Left kidney (tissue), 2 donors: Measurements from ENCODE around the gene SRD5A3. TPM values are rescaled to one million over a fixed set of nuclear protein-coding genes. Genes with fewer than 3 reads are reported as not detected.
"Not testable (repeated sequence)": the region's sequence is repeated elsewhere in the genome, so short reads cannot be mapped to it uniquely, and the experiment has no call there.

Source experiments
- DNase-seq: peaks from one replicate; pipeline ENCODE4 v3.0.0-alpha.2; 2013
- polyA plus RNA-seq: library from polyadenylated mRNA; unstranded; fragments of 120-200 nt; gene quantifications from one replicate; pipeline ENCODE4 v1.2.1, GENCODE V29; 2013; ENCODE audit not compliant: insufficient read length

Gene SRD5A3
- polyA plus RNA-seq, 1 donor, result 18.0 TPM

DNA sequence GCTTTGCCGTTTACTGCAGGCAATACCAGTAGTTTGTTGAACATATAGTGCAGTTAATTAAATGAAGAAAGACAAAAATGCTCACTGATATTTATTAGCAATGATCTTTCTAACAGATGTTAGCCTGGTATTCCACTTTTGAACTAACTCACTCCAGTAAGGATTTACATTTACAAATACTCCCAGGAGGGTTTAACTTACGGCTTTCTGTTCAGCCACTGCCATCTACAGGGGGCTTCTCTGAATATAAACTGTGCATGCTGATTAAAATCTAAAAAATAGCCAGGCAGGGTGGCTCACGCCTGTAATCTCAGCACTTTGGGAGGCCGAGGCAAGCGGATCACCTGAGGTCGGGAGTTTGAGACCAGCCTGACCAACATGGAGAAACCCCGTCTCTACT is 2.2 kb upstream of the SRD5A3 start:
- no peak for DNase-seq

DNA sequence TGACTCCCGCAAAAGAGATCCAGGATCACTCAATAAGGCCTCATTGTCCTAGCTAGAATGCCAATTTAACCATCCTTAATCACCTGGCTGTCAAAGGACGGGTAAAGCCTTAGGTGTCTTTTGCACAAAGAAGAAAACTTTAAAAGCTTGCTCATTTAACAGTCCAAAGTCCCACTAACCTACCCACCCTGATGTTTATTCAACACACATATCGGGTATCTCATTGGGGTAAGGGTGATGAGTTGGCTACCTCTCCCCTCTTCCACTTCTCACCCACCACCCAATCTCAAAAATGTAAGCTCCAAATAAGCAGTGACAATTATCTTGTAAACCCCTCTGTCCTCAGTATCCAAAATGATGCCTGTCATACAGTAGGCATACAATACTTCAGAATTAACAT is 988 bp upstream of the SRD5A3 start:
- DNase-seq, result no peak

DNA sequence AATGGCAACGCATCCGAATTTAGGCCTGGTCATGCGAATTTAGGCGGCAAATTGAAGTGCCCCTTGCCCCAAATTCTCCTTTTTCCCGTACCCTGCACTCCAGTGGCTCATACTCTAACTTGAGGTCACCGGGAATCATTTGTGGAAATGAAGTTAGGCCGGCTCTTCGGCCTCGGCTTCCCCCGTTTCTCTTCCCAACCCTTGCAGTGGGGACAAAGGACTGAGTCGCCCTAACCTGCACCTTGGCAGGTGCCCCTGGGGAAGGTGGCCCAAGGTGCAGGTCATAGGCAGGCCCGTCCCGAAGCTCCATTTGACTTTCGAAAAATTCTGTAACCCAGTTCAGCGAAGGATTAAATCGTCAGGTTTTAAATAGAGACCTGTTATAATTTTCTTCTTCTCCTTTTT is 811 bp downstream of the SRD5A3 start:
- DNase-seq, result no peak

DNA sequence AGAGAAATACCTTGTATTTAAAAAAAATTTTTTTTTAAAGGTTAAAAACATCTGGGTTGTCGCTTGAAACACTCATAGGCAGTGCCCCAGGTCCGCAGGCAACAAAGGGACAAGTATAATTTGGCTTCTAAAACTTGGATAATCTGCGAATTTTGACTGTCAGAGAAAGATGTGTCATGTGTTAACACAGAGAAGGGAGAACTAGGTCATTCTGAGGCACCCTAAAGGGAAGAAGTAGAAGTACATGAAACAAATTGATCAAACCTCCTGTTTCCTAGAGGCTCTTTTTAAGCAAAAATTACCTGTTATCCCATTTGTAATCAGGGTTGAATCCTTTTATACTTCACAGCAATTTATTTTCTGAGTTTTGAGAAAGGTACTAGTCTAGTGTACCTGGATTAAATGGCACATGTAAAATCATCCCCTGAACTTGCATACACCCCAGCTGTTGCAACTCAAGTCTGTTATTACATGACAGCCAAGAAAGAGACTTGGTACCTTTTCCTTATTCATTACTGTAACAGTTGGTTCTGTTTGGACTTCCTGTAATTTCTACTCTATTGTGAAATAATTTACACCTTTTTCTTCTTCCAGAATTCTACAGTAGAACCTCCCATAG is 1.7 kb downstream of the SRD5A3 start:
- DNase-seq, result no peak

DNA sequence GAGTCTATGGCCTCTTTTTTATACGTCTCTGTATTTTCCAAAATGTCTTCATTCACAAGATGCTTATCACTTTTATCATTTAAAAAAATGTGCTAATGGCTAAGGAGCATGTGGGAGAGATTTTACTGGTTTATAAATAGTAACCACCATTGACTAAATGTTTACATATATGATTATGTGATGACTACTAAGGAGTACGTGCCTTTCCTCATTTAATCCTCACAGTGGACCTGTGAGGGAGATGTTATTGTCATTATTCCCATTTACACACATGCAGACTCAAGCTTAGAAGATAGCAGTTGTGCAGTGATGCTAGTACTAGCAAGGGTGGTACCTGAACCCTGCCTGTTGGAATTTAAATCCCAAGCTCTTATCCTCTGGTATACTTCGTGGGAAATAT is 2.4 kb downstream of the SRD5A3 start:
- no peak for DNase-seq

DNA sequence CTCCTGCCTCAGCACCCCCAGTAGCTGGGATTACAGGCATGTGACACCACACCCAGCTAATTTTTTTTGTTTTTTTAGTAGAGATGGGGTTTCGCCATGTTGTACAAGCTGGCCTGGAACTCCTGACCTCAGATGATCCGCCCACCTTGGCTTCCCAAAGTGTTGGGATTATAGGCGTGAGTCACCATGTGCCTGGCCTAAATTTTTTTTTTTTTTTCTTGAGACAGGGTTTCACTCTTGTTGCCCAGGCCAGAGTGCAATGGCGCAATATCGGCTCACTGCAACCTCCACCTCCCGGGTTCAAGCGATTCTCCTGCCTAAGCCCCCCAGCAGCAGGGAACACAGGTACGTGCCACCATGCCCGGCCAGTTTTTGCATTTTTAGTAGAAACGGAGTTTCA is 4.8 kb downstream of the SRD5A3 start:
- DNase-seq, result not testable (repeated sequence)

DNA sequence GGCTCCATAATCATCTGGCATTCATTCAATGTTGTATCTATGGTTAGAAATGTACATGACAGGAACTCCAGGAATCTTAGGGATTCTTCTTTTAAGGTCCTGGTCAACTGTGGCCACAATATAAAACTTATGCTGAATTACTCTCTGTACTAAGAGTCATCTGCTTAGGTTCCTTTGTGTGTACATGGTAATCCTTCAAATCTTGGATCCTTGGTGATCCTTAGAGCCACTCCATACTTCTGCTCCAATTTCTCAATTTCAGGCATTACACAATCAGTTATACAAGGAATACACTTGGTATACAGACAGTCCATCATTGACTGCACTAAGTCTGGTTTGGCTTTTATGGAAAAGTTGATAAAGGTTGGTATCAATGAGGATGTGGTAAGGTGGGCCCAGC is 5.8 kb downstream of the SRD5A3 start:
- DNase-seq, result no peak

DNA sequence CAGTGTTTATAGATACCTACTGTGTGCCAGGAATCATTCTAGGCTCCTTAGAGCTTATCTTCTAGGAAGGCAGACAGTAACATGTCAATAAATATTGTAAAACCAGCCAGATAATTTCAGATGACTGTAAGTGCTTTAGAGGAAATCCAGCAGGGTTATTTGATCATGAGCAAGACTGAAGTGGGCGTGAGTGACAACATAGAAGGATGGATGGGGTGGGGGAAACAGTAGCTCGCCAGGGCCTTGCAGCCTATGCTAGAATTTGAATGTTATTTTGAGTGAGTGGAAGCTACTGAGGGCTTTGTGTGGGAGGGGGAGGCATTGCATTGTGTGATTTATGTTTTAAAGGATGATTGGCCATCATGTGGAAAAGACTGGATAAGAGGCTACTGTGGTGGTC is 6.7 kb downstream of the SRD5A3 start:
- no peak for DNase-seq

DNA sequence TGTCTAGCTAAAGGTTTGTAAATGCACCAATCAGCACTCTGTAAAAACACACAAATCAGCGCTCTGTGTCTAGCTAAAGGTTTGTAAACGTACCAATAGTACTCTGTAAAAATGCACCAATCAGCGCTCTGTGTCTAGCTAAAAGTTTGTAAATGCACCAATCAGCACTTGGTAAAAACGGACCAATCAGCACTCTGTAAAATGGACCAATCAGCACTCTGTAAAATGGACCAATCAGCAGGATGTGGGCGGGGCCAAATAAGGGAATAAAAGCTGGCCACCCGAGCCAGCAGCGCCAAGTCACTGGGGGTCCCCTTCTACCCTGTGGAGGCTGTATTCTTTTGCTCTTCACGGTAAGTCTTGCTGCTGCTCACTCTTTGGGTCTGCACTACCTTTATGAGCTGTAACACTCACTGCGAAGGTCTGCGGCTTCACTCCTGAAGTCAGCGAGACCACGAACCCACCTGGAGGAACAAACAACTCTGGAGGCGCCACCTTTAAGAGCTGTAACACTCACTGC is 7.2 kb downstream of the SRD5A3 start:
- not testable (repeated sequence) for DNase-seq

DNA sequence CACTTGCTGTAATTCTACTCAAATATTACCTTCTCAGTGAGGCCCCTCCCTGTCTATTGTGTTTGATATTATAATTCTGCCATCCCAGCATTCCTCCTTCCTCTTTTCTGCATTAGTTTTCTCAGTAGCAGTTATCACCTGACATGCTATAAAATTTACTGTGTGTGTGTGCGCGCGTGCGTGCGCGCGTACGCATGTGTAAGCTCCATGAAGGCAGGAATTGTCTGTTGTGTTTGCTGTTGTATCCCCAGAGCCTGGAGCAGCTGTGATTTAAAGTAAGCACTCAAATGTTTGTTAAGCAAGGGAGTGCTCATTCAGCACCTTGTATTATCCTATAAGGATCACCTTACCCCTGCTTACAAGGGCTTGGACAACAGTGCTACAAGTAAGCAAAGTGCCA is 8.6 kb downstream of the SRD5A3 start:
- DNase-seq, result no peak

DNA sequence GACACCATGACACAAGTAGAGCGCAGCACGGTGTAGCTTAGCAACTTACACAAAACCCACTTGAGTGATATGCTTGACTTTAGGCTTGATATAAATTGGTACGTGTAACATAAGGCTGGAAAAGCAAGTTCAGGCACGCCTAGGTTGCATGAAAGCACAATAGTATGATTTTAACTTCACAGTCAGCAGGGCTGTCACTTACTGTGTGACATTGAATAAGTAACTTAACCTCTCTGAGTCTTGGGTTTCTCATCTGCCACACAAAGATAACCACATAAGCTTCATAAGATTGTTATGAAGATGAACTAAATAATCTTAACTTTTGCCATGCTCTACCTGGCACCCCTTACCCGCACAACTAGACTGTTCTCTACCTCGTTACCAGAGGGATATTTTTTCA is 9.5 kb downstream of the SRD5A3 start:
- DNase-seq, result no peak

DNA sequence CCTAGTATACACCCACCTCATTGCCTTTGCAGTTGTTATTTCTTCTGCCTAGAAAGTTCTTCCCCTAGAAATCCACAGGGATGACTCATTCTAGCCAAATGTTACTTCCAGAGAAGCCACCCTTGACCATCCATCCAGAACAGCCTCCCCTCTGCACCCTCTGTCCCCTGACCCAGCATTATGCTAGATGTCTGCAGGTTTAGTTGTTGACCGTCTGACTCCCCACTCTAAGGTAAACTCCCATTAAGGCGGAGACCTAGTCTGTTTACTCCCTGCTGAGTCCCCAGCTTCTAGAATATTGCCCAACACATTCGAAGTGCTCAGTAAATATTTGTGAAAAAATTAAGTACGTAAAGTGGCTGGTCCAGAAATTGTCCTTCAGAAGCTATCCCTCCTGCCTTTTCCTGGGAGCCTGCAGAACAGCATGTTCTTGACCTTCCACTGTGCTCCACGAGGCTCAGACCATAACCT is 11.0 kb downstream of the SRD5A3 start:
- no peak for DNase-seq

DNA sequence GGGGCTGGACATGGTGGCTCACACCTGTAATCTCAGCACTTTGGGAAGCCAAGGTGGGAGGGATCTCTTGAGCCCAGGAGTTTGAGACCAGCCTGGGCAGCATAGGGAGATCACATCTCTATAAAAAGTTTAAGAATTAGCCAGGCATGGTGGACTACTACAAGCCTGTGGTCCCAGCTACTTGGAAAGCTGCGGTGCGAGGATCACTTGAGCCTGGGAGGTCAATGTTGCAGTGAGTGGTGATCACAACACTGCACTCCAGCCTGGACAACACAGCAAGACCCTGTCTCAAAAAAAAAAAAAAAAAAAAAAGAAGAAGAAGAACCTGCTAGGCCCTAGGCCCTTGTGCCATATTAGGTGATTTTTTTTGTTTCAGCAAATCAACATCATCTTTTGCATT is 12.2 kb downstream of the SRD5A3 start:
- no peak for DNase-seq

DNA sequence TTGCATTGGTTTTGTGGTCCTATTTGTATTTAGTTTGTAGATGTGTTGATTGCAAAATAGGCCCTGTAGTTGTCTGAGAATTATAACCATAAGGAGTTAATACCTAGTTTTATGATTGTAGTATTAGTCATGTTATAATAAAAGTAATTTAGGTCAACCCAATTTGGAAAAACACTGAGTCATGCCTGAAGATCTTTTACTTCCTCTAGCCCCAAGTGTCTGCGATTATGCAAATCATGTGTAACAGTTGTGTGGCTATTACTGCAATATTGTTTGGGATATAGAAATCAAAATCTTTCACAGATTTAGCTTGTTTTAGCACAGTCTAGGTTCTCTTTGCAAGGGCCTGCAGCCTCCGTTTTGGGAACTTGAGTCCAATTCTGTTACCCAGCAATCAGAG is 12.6 kb downstream of the SRD5A3 start:
- DNase-seq, result no peak

DNA sequence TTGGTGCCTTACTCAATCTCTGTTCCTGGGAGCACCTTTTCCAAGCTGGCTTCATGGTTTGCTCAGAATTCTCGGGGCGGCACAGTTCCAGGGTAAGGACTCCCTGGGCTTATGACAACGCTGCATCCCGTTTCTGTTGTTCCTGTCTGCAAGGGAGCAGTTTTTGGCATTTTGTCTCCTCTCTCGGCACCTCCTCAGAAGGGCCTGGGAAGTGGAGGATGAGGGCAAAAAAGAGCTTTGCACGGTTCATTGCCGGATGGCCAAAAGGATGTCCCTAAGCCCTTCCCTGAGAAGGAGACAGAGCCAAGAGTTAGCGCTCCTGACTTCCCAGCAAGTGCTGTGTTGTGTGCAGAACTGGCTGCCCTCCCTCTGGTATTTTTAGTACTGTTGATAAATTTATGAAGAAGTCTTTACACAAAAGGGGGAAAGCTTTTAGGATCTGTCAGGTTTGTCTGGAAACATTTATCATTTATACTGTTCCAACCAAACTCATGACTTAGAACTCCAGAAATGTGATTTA is 13.4 kb downstream of the SRD5A3 start:
- DNase-seq, result no peak

DNA sequence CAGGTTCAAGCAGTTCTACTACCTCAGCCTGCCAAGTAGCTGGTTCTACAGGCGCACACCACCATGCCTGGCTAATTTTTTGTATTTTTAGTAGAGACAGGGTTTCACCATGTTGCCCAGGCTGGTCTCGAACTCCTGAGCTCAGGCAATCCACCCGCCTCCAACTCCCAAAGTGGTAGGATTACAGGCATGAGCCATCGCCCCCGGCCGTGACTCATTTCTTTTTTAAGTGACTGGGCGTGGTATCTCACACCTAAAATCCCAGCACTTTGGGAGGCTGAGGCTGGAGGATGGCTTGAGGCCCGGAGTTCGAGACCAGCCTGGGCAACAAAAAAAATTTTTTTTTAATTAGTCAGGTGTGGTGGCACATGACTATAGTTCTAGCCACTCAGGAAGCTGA is 16.9 kb downstream of the SRD5A3 start:
- DNase-seq, result not testable (repeated sequence)

DNA sequence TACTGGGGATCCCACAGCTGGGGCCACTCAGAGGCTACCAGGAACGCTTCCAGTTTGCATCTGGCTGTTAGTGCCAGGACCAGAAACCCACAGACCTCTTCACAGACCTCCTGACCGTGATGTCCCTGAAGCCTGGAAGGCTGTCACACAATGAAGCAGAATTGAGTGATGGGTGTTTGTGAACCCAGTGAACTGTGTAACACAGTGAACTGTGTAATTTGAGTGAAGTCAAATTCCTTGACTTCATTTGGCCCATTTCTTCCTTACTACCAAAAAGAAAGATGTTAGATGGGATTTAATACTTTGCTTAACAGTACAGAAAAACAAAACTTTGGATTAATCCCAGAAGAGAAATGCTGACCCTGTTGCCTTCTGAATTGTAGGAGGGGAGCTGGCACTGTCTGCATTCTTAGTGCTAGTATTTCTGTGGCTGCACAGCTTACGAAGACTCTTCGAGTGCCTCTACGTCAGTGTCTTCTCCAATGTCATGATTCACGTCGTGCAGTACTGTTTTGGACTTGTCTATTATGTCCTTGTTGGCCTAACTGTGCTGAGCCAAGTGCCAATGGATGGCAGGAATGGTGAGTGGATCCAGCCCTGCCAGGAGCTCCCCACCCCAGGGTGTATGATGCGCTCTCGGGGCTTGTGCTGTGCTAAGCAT is 17.8 kb downstream of the SRD5A3 start:
- peak; percentile 21 for DNase-seq

DNA sequence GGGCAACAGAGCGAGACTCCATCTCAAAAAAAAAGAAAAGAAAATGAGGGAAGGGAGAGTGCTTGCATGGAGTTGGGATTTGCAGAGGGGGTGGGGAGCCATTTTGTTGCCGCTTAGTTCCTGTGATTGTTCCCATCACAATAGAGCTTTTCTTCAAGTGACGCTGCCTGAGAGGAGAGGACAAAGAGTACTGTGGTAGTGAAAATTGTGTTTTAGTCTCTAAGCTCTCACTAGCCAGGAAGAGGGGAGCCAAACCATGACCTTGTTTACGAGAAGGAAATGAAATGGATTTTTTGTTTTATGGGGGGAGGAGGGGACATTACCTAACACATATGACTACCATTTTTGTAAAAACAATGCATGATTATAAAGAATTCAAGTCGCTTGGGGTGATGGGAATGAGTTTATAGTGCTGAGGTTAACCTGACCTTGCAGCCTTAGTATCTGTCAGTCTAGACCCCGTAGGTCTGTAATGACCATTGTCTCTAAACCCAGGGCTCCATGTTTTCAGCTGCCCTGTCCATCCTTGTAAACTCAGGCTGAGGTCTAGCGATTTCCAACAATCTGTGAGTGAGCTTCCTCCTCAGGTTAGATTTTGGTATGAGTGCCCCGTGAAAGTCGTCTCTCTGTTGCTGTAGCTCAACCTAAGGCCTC is 18.8 kb downstream of the SRD5A3 start:
- no peak for DNase-seq

DNA sequence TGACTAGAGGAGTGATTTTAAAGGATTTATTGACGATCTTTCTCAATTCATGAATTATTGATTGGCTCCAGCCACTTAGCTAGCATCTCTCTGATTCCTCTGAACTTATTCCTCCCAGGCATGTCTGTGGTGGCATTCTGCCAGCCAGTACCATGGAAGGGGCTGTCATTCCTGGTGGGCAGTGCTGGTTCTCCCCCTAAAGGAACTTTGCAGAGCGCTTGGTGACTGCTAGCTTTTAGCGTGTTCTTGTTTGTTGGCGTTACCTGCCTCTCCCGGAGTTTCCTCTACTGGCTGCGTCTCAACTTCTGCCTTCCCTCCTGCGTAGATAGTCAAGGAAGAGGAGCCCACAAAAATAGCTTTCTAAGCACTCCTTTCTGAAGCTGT is 19.3 kb downstream of the SRD5A3 start:
- DNase-seq, result no peak

DNA sequence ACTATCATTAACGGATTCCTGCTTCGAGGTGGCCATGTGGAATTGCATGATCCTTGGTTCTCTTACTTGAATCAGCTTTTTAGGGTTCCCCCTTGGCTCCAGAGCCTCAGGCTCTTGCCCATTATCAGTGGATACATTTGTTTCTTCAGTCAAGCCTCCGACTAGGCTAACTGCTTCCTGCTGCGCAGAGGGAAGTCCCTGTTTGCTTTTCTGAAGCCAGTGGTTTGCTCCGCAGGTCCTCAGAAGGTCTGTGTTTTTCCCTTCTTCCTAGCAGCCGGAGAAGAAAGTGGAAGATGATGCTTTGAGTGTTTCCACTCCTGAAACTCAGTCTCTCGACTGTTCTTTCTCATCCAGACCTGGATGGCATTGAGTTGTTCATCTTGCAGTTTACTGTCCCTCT is 20.6 kb downstream of the SRD5A3 start:
- no peak for DNase-seq

DNA sequence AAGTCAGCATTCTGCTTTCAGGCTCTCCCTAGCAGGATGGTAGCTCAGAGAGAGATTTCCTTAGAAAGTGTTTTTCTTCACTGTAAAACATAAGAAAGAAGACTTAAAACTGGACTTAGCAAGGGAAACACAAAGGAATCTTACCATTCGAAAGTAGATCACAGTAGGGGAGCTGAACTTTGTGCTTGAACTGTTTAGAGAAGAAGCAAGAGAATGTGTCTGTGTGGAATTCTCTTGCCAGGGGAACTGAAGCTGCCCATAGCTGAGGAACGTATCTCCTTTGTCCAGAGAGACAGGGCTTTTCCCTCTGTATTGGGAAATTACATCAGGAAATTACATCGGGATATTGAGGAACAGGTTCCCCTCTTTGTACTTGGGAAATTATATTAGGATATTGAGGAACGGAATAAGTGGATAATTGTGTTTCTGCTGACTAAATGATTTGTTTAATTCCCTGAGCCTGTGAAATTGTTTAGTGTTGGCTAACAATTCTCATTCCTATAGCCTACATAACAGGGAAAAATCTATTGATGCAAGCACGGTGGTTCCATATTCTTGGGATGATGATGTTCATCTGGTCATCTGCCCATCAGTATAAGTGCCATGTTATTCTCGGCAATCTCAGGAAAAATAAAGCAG is 21.2 kb downstream of the SRD5A3 start:
- no peak for DNase-seq

DNA sequence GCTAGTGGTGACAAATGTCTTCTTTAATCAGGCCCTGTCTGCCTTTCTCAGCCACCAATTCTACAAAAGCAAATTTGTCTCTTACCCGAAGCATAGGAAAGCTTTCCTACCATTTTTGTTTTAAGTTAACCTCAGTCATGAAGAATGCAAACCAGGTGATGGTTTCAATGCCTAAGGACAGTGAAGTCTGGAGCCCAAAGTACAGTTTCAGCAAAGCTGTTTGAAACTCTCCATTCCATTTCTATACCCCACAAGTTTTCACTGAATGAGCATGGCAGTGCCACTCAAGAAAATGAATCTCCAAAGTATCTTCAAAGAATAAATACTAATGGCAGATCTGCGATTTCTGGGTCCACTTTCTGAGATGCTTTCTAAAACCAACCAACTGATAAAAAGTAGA is 23.9 kb downstream of the SRD5A3 start:
- DNase-seq, result no peak

DNA sequence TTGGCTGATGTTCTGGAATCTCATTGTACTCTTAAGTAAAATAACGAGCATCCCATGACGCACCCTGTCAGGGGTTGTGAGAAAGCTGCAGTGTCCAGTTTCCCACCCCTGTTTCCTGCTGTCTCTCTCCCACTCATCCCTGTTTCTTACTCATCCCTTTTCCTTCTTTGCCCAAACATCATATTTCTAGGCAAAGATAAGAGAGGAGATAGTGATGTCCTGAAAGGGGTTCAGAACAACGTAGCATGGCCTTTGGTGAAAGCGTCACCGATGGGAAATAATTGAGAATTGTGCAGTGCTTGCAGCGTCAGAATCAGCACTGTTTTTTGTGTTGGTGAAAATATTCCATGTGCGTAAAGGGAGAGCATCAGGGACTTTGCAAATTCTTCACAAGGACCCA is 26.2 kb downstream of the SRD5A3 start:
- no peak for DNase-seq
